GM13977 (cell line): ENCODE results near the gene PLSCR4.
"Not testable (repeated sequence)": the region's sequence is repeated elsewhere in the genome, so short reads cannot be mapped to it uniquely, and the experiment has no call there.

Experiments used
- DNase-seq: peaks from one replicate; pipeline ENCODE4 v3.0.0; 2012; ENCODE audit warnings: low spot score
- in situ Hi-C: fragments of 300-500 bp; cut with MboI; formaldehyde crosslinking; loops from one replicate; pipeline ENCODE4 v1.12.0; 2022; ENCODE audit warnings: low sequenced_read_pairs, low pct_unique_long_range_greater_than_20kb, mixed read lengths, inconsistent platforms; ENCODE audit not compliant: unreplicated experiment
- TF ChIP-seq, protein P1 (sequence below): IDR thresholded peaks from 2 replicates; pipeline ENCODE4 v1.5.1; 2012; ENCODE audit warnings: mild to moderate bottlenecking, control low read depth; ENCODE audit not compliant: insufficient read depth; ENCODE audit errors: extremely low read depth, missing control alignments

The PLSCR4 gene

DNA sequence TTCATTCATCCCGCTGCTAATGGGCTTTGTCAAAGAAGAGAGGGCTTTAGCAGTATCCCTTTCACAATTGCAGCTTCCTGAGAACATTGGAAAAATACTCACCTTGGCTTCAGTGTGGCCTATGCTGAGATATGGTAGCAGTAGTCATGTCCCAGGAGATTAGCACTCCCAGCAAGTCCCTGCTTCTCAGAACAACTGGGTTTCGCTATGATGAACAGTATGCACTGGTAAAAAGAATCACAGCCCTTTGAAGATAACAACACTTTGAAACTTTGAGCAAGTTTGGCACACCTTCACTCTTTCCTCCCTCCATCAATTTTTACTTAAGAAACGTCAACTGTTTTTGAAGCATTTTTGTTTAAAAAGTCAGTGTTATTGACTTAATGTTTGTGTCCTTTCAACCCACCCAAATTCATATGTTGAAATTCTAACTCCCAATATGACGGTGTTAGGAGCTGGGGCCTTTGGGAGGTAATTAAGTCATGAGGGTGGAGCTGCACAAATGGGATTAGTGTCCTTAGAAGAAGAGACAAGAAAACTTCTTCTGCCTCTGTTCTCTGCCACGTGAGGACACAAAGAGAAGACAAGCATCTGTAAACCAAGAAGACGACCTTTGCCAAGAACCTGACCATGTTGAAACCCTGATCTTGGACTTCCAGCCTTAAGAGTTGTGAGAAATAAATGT, 17.8 kb upstream of the PLSCR4 start:
- no peak for DNase-seq
- in situ Hi-C loops: no loop called here
- TF ChIP-seq, protein P1, sequence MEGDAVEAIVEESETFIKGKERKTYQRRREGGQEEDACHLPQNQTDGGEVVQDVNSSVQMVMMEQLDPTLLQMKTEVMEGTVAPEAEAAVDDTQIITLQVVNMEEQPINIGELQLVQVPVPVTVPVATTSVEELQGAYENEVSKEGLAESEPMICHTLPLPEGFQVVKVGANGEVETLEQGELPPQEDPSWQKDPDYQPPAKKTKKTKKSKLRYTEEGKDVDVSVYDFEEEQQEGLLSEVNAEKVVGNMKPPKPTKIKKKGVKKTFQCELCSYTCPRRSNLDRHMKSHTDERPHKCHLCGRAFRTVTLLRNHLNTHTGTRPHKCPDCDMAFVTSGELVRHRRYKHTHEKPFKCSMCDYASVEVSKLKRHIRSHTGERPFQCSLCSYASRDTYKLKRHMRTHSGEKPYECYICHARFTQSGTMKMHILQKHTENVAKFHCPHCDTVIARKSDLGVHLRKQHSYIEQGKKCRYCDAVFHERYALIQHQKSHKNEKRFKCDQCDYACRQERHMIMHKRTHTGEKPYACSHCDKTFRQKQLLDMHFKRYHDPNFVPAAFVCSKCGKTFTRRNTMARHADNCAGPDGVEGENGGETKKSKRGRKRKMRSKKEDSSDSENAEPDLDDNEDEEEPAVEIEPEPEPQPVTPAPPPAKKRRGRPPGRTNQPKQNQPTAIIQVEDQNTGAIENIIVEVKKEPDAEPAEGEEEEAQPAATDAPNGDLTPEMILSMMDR: no peak

DNA sequence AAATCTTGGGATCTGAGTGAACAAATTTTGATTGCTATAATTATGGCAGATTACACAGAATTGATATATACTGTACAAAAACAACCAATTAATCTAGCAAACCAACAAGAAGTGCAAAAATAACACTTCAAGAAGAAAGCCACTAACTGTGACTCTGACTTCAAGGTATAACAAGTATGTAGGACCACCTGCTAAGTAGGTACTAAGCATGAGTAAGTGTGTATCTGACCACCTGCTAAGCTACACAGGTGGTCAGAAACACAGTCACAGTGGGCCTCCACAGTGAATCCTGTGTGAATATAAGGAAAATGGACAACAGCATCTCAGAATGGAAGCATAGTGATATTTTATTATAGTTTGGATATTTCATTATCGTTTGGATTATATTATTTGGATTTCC, 14.8 kb upstream of the PLSCR4 start:
- in situ Hi-C loops: no loop called here
- no peak for DNase-seq
- TF ChIP-seq, protein P1: no peak

DNA sequence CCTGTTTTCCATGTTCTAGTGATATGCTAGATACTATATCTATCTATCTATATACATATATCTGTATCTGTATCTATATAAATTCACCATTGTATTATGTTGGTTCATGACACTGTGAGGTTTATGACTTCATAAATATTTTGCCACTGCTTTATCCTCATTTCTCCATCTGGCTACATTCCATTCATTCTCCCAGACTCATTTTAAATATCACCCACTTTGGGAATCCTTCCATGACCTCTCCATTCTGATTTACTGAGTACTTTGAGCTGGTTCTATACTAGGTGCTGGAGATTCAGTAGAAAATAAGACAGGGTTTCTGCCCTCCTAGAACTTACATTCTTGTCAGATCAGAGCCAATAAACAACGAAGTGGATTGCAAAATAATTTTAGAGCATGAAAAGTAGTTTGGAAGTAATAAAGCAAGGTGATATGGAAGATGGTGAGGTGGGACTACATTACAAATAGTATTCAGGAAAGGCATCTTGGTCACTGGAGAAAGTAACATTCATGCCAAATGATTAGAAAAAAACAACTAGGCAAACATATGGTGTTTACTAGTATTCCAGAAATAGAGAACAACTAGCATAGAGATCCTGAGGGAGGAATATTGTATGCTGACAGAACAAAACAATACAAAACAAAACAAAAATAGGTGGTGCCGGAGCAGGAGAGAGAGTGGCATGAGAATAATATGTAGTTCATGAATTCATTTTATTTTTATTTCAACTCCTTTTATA, 11.6 kb upstream of the PLSCR4 start:
- in situ Hi-C loops: no loop called here
- DNase-seq: no peak
- TF ChIP-seq, protein P1: no peak

DNA sequence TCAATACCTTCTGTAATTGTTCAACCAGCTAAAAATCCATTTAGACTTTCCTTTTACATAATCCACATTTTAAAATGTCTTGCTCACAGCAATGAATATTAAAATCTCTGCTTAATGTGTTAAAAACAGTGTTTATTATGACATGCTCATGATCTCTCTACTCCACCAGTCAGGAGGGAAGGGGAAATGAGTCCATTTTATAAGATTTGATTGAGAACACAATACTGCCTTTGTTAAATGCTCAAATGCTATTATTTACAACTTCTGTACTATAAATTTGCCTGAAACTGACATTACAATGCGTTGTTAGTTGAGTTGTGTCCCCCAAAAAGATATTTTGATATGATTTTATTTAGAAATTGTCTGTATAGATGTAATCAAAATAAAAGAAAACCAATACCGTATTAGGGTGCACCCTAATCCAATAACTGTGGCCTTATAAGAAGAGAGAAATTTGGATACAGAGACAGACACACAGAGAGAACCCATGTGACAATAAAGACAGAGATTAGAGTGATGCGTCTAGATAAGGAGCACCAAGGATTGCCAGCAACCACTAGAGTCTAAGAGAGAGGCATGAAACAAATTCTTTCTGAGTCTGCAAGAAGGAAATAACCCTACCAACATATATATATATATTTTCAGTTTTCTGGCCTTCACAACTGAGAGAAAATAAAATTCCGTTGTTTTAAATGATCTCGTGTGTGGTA, 9.1 kb upstream of the PLSCR4 start:
- in situ Hi-C loops: no loop called here
- TF ChIP-seq, protein P1: no peak
- no peak for DNase-seq

DNA sequence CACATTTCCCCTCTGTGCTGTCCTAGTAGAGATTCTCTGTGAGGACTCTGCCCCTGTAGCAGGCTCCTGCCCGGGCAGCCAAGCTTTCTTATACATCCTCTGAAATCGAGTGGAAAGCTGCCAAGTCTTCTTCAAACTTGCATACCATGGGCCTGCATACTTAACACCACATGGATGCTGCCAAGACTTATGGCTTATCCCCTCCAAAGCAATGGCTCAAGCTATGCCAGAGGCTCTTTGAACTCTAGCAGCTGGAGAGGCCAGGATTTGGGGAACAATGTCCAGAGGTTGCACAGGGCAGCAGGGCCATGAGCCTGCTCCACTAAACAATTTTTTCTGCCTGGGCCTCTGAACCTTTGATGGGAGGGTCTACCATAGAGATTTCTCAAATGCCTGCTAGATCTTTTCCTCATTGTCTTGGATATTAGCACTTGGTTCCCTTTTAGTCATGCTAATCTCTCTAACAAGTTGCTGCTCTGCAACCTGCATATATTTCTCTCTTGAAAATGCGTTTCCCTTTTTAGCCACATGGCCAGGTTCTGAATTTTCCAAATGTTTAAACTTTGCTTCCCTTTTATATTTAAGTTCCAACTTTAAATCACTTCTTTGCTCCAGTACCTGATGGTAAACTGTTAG, 6.1 kb upstream of the PLSCR4 start:
- TF ChIP-seq, protein P1: no peak
- in situ Hi-C loops: no loop called here
- DNase-seq: no peak

DNA sequence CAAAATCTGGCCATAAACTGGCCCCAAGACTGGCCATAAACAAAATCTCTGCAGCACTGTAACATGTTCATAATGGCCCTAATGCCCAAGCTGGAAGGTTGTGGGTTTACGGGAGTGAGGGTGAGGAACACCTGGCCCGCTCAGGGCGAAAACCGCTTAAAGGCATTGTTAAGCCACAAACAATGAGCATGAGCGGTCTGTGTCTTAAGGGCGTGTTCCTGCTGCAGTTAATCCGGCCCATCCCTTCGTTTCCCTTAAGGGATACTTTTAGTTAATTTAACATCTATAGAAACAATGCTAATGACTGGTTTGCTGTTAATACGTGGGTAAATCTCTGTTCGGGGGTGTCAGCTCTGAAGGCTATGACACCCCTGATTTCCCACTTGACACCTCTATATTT, 1.5 kb upstream of the PLSCR4 start:
- DNase-seq, in situ Hi-C loops: not testable (repeated sequence)

DNA sequence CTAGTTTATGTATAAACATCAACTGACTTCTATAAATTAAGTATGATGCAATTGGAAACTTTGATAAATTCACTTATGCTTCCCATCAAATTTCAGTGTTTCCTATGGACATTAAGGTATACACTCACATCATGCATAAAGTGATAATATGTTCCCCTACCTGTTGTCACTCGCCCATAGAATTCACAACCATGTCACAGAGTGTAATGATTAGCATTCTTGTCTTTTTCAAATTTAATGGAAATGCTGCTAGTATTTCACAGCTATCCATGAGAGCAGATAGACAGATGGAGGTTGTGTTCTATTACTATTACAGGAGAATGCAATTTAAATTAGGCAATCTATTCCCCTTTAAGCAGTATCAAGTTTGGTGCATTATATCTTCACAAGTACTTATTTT, 984 bp downstream of the PLSCR4 start:
- DNase-seq: no peak
- TF ChIP-seq, protein P1: no peak
- in situ Hi-C loops: no loop called here
